GM12875 (cell line): ENCODE measurements around the gene ITGA2B.
A peak's percentile ranks its signal among the peaks of the same experiment; 100 is the strongest.

Experiments
- H3K4me3 ChIP-seq: one replicate; pipeline ENCODE4 v1.5.1; 2011; ENCODE audit warnings: low read depth, low read length, control low read depth
- CTCF ChIP-seq: IDR thresholded peaks from 2 replicates; pipeline ENCODE4 v1.5.1; 2011; ENCODE audit warnings: low read depth, mild to moderate bottlenecking, control low read depth, inconsistent platforms, low read length, moderate library complexity, borderline replicate concordance; ENCODE audit not compliant: insufficient read depth

ITGA2B gene

GRCh38 chr17:44354582-44355561 is 34.6 kb downstream of the ITGA2B start:
- no peak overlapping the region for H3K4me3 ChIP-seq
- peak; percentile 67 for TF ChIP-seq CTCF

GRCh38 chr17:44353672-44354331 is 35.6 kb downstream of the ITGA2B start:
- peak overlapping the region; percentile 36 for H3K4me3 ChIP-seq
- no peak for TF ChIP-seq CTCF

GRCh38 chr17:44352828-44353671 is 36.4 kb downstream of the ITGA2B start:
- TF ChIP-seq CTCF = no peak
- H3K4me3 ChIP-seq = no peak overlapping the region

- H3K4me3 ChIP-seq = no peak overlapping the region
- no peak for TF ChIP-seq CTCF
Observed at GRCh38 chr17:44351961-44352827, 37.3 kb downstream of the ITGA2B start.

- no peak overlapping the region for H3K4me3 ChIP-seq
- TF ChIP-seq CTCF = no peak
Observed at GRCh38 chr17:44351464-44351863, 38.0 kb downstream of the ITGA2B start.

- H3K4me3 ChIP-seq = no peak overlapping the region
- peak; percentile 99 for TF ChIP-seq CTCF
Observed at GRCh38 chr17:44350733-44351226, 38.7 kb downstream of the ITGA2B start.
